Activated CD4-positive, alpha-beta T cell treated with anti-CD3 and anti-CD28 coated beads, Interleukin-2, amount 10 ng/mL, durations not matched to agents 7 days and 5 days (primary cell): ENCODE measurements around the gene MAST2. TPM values are rescaled to one million over a fixed set of nuclear protein-coding genes. Genes with fewer than 3 reads are reported as not detected.
A peak's percentile ranks its signal among the peaks of the same experiment; 100 is the strongest.
"Not testable (repeated sequence)": the region's sequence is repeated elsewhere in the genome, so short reads cannot be mapped to it uniquely, and the experiment has no call there.

Experiments
- CTCF ChIA-PET: fragments of 350-600 bp; sonication (Branson Sonifier 250); formaldehyde crosslinking; loops from one replicate; lab custom pipeline; 2021; ENCODE audit warnings: antibody characterized with exemption; lab: Charles Lee
- POLR2A ChIA-PET: fragments of 350-600 bp; sonication (Branson Sonifier 250); formaldehyde crosslinking; loops from one replicate; lab custom pipeline; 2021; ENCODE audit warnings: antibody characterized with exemption; lab: Charles Lee
- DNase-seq: peaks from one replicate; pipeline ENCODE4 v3.0.0-alpha.2; 2020
- H3K27ac Mint-ChIP-seq: one replicate; pipeline ENCODE4 v1.8.0; 2021; ENCODE audit warnings: mild to moderate bottlenecking, moderate library complexity, mixed read lengths
- H3K27me3 Mint-ChIP-seq: one replicate; pipeline ENCODE4 v1.8.0; 2021; ENCODE audit warnings: mixed read lengths
- H3K36me3 Mint-ChIP-seq: one replicate; pipeline ENCODE4 v1.8.0; 2021; ENCODE audit warnings: low read depth, mixed read lengths
- H3K4me1 Mint-ChIP-seq: one replicate; pipeline ENCODE4 v1.8.0; 2021; ENCODE audit warnings: mixed read lengths
- H3K4me3 Mint-ChIP-seq: one replicate; pipeline ENCODE4 v1.8.0; 2021; ENCODE audit warnings: mild to moderate bottlenecking, moderate library complexity, mixed read lengths
- H3K9me3 Mint-ChIP-seq: one replicate; pipeline ENCODE4 v1.8.0; 2021; ENCODE audit warnings: mixed read lengths
- total RNA-seq, 2 experiments: library from RNA; stranded (reverse); gene quantifications; one replicate each; pipeline ENCODE4 v1.2.3, GENCODE V29; 2021

The MAST2 gene
- total RNA-seq, 2 experiments from 2014 or later = 25.2 to 26.3 TPM

DNA sequence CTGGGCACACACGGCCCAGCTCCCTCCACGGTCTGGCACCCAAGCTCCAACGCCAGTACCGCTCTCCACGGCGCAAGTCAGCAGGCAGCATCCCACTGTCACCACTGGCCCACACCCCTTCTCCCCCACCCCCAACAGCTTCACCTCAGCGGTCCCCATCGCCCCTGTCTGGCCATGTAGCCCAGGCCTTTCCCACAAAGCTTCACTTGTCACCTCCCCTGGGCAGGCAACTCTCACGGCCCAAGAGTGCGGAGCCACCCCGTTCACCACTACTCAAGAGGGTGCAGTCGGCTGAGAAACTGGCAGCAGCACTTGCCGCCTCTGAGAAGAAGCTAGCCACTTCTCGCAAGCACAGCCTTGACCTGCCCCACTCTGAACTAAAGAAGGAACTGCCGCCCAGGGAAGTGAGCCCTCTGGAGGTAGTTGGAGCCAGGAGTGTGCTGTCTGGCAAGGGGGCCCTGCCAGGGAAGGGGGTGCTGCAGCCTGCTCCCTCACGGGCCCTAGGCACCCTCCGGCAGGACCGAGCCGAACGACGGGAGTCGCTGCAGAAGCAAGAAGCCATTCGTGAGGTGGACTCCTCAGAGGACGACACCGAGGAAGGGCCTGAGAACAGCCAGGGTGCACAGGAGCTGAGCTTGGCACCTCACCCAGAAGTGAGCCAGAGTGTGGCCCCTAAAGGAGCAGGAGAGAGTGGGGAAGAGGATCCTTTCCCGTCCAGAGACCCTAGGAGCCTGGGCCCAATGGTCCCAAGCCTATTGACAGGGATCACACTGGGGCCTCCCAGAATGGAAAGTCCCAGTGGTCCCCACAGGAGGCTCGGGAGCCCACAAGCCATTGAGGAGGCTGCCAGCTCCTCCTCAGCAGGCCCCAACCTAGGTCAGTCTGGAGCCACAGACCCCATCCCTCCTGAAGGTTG lies 231.4 kb downstream of the MAST2 start:
- no peaks in the 10 kb centered on the region for H3K27me3 Mint-ChIP-seq
- ChIA-PET POLR2A (no interaction called here), CTCF (interaction anchor here (0.6 to 5.0 kb wide), 5 partner anchors 132 to 952 kb away, joined by 3 to 19 read pairs (median 3); no protein-coding TSS in a partner anchor)
- H3K9me3 Mint-ChIP-seq = no peaks in the 10 kb centered on the region
- H3K36me3 Mint-ChIP-seq = no peaks in the 10 kb centered on the region
- H3K27ac Mint-ChIP-seq = no peak overlapping the region
- H3K4me1 Mint-ChIP-seq = no peaks in the 10 kb centered on the region
- no peak overlapping the region for H3K4me3 Mint-ChIP-seq
- DNase-seq = no peak

DNA sequence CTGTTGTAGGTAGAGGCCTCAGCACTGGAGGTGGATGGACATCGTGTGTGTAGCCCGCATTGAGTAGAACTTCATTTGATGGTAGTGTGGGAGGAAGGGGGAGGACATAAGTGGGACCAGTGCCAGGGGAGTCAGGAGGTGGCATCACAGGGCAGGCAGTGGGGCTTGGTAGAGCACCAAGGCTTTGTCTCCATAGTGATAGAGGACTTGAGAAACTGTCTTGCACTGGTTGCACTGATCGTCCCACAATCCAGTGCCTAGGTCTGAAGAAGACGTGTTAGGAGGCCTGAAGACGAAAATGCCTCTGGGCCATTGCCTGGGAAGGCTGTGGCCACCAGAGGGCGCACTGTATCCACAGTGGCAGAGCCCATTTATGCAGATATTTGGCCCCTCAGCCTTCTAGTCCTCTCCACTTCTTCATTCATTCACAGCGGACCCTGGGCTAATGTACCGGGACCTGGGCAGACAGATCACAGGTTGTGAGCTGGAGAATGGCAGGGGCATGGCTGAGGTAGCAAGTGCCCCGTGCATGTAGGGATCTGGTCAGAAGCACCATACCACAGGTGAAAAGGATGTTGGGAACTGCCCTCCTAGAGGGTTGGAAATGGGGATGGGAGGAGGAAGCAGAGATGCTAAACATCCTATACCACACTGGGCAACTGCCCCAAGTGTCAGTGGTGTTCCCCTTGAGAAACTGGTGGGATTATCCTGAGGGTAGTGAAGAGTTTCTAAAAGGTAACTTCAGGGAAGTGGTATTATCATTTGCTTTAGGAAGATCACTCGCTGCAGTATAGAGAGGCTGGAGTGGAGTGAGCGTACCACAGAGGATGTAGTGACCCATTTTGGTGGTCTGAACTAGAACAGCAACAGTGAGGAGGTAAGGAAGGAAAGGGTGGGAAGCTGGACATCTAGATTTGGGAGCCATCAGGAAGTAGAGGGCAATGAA lies 233.8 kb downstream of the MAST2 start:
- peak; percentile 86 for DNase-seq
- ChIA-PET POLR2A (no interaction called here), CTCF (interaction anchor here (1.0 to 5.0 kb wide), 6 partner anchors 12 to 187 kb away, joined by 3 to 19 read pairs (median 4); partner anchors contain the start of gene P3R3URF)
- H3K4me1 Mint-ChIP-seq = no peaks in the 10 kb centered on the region
- no peaks in the 10 kb centered on the region for H3K9me3 Mint-ChIP-seq
- H3K27ac Mint-ChIP-seq = no peak overlapping the region
- H3K4me3 Mint-ChIP-seq = no peak overlapping the region
- no peaks in the 10 kb centered on the region for H3K27me3 Mint-ChIP-seq
- H3K36me3 Mint-ChIP-seq = no peaks in the 10 kb centered on the region

DNA sequence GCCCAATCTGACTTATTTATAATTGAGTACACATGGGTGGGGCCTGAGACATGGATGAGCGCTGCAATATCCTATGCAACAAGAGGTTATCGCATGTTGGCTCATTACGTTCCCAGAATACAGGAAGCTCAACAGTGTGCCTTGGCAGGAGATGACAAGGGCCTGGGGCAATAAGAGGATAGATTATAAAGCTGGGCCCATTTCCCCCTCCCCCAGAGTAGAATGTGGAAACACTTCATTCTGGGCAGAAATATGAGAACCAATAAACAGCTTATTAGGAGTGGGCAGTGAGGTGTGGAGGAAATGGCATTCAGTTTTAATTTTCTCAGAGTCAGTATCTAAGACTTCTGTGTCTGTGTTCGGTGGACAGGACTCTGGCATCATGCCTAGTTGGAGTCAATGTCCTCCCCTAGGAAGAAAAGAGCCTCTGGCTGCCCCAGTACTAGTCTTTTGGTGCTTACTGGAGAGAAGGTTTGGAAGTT lies 236.2 kb downstream of the MAST2 start:
- H3K4me1 Mint-ChIP-seq = peaks cover 6% of the 10 kb centered on the region
- no peaks in the 10 kb centered on the region for H3K36me3 Mint-ChIP-seq
- H3K27ac Mint-ChIP-seq = no peak overlapping the region
- DNase-seq = no peak
- H3K27me3 Mint-ChIP-seq = no peaks in the 10 kb centered on the region
- H3K9me3 Mint-ChIP-seq = no peaks in the 10 kb centered on the region
- no peak overlapping the region for H3K4me3 Mint-ChIP-seq
- ChIA-PET CTCF (interaction anchor here (1.9 kb wide), 1 partner anchor 184 kb away, joined by 7 read pairs; no protein-coding TSS in a partner anchor), POLR2A (interaction anchor here (0.6 kb wide), 1 partner anchor 26 kb away, joined by 3 read pairs; no protein-coding TSS in a partner anchor)

DNA sequence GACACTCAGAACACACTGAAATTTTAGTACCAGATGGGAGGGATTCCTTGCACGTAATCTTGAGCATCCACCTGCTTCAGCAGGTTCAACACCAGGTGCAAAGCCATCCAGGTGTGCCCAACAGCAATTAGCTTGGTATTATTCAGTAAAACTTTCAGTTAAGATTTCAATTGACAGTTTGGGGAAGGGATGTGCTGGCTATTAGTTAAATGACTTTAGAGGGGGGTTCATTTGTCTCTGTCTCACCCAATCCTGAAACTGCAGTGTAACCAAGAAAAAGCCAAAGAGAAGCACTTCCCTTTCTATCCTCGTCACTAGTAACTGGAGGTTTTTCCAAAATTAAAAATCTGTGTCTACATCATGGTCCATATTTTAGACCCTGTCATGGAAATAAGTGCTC lies 238.1 kb downstream of the MAST2 start:
- DNase-seq = no peak
- Mint-ChIP-seq H3K27me3 (peaks cover 2% of the 10 kb centered on the region), H3K36me3 (no peaks in the 10 kb centered on the region), H3K27ac (no peak overlapping the region), H3K4me3 (no peak overlapping the region), H3K4me1 (peaks cover 6% of the 10 kb centered on the region), H3K9me3 (no peaks in the 10 kb centered on the region)
- CTCF ChIA-PET = interaction anchor here (0.5 to 1.1 kb wide), 3 partner anchors 125 to 330 kb away, joined by 3 to 4 read pairs (median 3); no protein-coding TSS in a partner anchor
- POLR2A ChIA-PET = no interaction called here

DNA sequence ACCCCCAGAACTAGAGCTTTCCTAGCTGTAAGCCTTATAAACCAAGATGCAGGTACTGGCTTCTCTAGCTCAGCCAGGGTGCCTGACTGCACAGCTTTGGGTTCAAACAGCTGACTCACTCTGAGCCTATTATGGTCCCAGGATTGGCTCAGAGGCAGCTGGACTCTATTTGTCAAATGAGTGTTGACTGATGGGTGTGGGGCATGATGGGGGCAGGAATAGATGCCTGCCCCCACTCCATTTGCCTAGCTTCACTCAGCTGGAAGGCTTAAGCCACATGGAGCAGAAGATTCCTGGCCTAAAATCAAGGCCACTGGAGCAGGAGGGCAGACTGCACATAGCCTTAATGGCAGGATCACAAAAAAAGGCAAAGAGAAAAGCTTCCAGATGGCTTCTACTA lies 238.6 kb downstream of the MAST2 start:
- CTCF ChIA-PET = interaction anchor here (0.5 to 1.1 kb wide), 4 partner anchors 125 to 329 kb away, joined by 3 to 4 read pairs (median 3); no protein-coding TSS in a partner anchor
- DNase-seq = no peak
- Mint-ChIP-seq H3K27ac (no peak overlapping the region), H3K4me3 (no peak overlapping the region), H3K4me1 (peaks cover 6% of the 10 kb centered on the region), H3K9me3 (no peaks in the 10 kb centered on the region), H3K27me3 (peaks cover 2% of the 10 kb centered on the region), H3K36me3 (no peaks in the 10 kb centered on the region)
- POLR2A ChIA-PET = no interaction called here

DNA sequence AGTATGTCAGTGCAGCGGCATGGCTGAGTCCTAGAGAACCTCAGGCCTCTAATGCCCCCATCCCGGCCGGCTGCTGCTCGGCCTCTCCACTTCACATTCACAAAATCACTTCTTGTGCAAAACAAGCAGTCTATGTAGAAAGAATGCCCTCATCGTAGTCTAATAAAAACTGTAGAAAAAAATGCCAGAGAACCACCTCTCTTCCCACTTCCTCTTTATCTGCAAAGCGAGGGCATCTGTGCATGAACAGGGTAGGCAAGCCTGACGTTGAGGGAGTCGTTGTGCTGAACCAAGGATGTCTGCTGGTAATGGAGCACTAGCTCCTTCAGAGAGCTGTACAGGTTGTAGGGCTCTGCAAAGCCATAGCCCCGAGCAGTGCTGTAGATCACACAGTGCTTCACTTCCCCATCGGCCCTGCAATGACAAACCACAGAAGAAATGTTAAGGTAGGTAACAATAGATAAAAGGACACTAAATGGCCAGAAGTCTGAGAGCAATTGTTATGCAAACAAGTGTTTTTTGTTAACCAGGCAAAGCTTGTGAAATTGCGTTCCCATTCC lies 240.1 kb downstream of the MAST2 start:
- Mint-ChIP-seq H3K4me1 (peaks cover 6% of the 10 kb centered on the region), H3K9me3 (no peaks in the 10 kb centered on the region), H3K4me3 (no peak overlapping the region), H3K27ac (no peak overlapping the region), H3K36me3 (no peaks in the 10 kb centered on the region), H3K27me3 (peaks cover 5% of the 10 kb centered on the region)
- CTCF ChIA-PET = no interaction called here
- POLR2A ChIA-PET = no interaction called here
- no peak for DNase-seq

DNA sequence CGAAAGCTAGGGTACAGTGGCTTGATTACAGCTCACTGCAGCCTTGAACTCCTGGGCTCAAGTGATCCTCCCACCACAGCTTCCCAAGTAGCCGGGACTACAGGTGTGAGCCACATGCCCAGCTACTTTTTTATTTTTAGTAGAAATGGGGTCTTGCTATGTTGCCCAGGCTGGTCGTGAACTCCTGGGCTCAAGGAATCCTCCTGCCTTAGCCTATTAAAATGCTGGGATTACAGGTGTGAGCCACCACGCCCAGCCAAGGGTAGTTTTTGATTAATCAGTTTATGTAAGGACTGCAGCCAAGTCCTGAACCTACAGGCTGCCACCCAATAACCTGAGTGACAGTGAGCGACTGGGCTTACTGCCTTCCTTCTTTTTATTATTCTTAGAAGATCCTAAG lies 240.7 kb downstream of the MAST2 start:
- Mint-ChIP-seq H3K27ac (no peak overlapping the region), H3K36me3 (no peaks in the 10 kb centered on the region), H3K4me3 (no peak overlapping the region), H3K4me1 (peaks cover 6% of the 10 kb centered on the region), H3K27me3 (peaks cover 5% of the 10 kb centered on the region), H3K9me3 (no peaks in the 10 kb centered on the region)
- no peak for DNase-seq
- ChIA-PET CTCF (no interaction called here), POLR2A (no interaction called here)

DNA sequence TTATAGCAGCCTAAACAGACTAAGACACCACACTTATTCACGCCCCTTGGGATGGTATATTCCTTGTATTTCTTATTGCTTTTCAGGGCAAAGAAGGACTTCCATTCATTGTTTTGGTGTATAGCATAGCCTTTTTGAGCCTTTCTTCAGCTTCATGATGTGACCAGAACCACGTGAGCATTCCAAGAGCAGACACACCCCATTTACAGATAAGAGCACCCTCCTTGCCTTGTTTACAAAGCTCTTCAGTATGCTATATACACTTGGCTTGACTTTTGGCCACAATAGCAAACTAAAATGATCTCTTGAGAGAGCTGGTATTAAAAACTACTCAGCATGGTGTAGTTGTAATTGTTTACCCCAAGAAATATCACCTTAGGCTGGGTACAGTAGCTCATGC lies 250.3 kb downstream of the MAST2 start:
- Mint-ChIP-seq H3K27ac (no peak overlapping the region), H3K27me3 (peaks cover 9% of the 10 kb centered on the region), H3K4me1 (no peaks in the 10 kb centered on the region), H3K4me3 (no peak overlapping the region), H3K9me3 (no peaks in the 10 kb centered on the region), H3K36me3 (no peaks in the 10 kb centered on the region)
- ChIA-PET POLR2A (no interaction called here), CTCF (interaction anchor here (1.0 kb wide), 1 partner anchor 14 kb away, joined by 4 read pairs; no protein-coding TSS in a partner anchor)
- no peak for DNase-seq

DNA sequence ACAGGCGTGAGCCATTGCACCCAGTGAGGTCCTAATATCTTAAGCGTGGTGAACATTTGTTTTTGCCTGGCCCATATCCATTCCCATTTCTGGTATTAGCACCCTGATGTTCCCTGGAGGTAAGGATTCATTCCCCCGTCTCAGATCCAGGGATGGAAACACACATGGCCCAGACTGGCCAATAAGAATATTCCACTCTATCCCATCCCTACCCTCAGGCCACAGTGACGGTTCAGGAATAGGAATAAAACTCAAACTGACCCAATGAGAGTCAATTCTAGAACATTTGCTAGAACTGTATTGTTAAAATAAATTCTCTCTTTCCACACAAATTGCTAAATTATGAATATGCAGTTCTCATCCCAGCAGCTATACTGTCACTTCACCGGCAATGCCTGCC lies 252.9 kb downstream of the MAST2 start:
- Mint-ChIP-seq H3K36me3 (peaks cover under 1% of the 10 kb centered on the region), H3K4me1 (no peaks in the 10 kb centered on the region), H3K9me3 (no peaks in the 10 kb centered on the region), H3K27me3 (no peaks in the 10 kb centered on the region), H3K4me3 (no peak overlapping the region), H3K27ac (no peak overlapping the region)
- ChIA-PET CTCF (no interaction called here), POLR2A (no interaction called here)
- no peak for DNase-seq

DNA sequence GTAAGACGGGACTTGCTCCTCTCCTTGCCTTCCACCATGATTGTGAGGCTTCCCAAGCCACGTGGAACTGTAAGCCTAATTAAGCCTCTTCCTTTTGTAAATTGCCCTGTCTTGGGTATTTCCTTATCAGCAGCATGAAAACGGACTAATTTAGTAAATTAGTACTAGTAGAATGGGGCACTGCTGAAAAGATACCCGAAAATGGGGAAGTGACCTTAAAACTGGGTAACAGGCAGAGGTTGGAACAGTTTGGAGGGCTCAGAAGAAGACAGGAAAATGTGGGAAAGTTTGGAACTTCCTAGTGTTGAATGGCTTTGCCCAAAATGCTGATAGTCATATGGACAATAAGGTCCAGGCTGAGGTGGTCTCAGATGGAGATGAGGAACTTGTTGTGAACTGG lies 253.8 kb downstream of the MAST2 start:
- CTCF ChIA-PET, H3K27ac Mint-ChIP-seq, DNase-seq: not testable (repeated sequence)

DNA sequence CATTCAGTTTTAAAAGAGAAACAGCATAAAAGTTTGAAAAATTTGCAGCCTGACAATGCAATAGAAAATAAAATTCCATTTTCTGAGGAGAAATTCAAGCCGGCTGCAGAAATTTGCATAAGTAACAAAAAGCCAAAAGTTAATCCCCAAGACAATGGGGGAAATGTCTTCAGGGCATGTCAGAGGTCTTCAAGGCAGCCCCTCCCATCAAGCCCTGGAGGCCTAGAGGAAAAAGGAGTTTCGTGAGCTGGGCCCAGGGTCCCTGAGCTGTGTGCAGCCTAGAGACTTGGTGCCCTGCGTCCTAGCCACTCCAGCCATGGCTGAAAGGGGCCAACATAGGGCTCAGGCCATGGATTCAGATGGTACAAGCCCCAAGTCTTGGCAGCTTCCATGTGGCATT lies 254.4 kb downstream of the MAST2 start:
- CTCF ChIA-PET = no interaction called here

More for the DNA sequence above, 253.8 kb downstream of the MAST2 start:
- H3K4me3 Mint-ChIP-seq, H3K36me3 Mint-ChIP-seq, H3K9me3 Mint-ChIP-seq, H3K27me3 Mint-ChIP-seq, POLR2A ChIA-PET, H3K4me1 Mint-ChIP-seq: not testable (repeated sequence)

DNA sequence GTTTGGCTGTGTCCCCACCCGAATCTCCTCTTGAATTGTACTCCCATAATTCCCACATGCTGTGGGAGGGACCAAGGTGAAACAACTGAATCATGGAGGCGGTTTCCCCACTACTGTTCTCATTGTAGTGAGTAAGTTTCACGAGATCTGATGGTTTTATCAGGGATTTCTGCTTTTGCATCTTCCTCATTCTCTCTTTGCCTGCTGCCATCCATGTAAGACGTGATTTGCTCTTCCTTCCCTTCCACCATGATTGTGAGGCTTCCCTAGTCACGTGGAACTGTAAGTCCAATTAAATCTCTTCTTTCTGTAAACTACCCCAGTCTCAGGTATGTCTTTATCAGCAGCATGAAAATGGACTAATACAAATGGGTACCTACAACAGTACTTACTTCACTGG lies 255.5 kb downstream of the MAST2 start:
- POLR2A ChIA-PET = no interaction called here
- no peak for DNase-seq
- Mint-ChIP-seq H3K27ac (no peak overlapping the region), H3K4me3 (no peak overlapping the region), H3K27me3 (no peaks in the 10 kb centered on the region), H3K4me1 (peaks cover 22% of the 10 kb centered on the region), H3K9me3 (no peaks in the 10 kb centered on the region), H3K36me3 (peaks cover 7% of the 10 kb centered on the region)
- CTCF ChIA-PET = no interaction called here

More for the DNA sequence above, 254.4 kb downstream of the MAST2 start:
- Mint-ChIP-seq H3K36me3 (peaks cover 7% of the 10 kb centered on the region), H3K9me3 (no peaks in the 10 kb centered on the region), H3K27me3 (no peaks in the 10 kb centered on the region), H3K27ac (no peak overlapping the region), H3K4me1 (peaks cover 11% of the 10 kb centered on the region), H3K4me3 (no peak overlapping the region)
- DNase-seq = no peak
- POLR2A ChIA-PET = no interaction called here
